Measurements from ENCODE around the gene SH2D1B. TPM values are rescaled to one million over a fixed set of nuclear protein-coding genes. Genes with fewer than 3 reads are reported as not detected.

SH2D1B gene
- total and polyA plus RNA-seq, 10 of the 15 experiments (the other 5 are each of a cell fraction or from before 2014, with no cell fraction given), result 0.18 TPM; not detected in 9

DNA sequence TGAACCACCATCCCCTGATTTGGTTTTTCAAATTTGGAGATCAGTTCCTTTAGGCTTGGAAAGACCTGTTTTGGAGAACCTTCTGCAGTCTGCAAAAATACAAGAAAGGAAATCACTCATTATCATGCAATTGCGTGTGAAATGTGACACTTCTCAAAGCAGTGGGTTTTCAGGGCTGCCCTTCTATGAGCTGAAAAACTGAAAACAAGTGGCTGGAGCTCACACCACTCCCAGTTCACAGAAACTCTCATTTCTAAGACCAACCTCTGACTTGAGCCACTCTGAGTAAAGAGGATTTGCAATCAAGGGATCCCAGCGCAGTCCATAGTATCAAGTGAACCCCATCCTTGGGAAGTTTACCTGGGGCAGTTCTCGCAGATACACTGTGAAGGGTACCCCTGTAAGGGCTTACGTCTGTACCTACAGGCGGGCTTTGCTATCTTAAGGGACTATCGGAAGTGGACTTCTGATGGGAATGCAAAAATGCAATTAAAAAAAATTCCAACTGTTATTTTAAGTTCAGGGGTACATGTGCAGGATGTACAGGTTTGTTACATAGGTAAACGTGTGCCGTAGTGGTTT lies 12.8 kb downstream of the SH2D1B start:
- no peak for DNase-seq (ENCODE audit: low read depth, low spot score)
- H3K9me3 ChIP-seq (replicated peaks; ENCODE audit: control insufficient read depth, insufficient read depth, low read length), result no peaks in the 10 kb centered on the region
- H2AFZ ChIP-seq (ENCODE audit: control insufficient read depth, low read depth, low read length), result no peak overlapping the region
- no peak for ATAC-seq
- no peak for FAIRE-seq
- intact Hi-C loops (cut with micrococcal nuclease; ENCODE audit: unreplicated experiment), result no loop called here
- H3K27ac ChIP-seq (ENCODE audit: control insufficient read depth, insufficient read depth), result no peak overlapping the region
- no peaks in the 10 kb centered on the region for H3K79me2 ChIP-seq (ENCODE audit: control insufficient read depth, insufficient read depth, low read length)
- H3K27me3 ChIP-seq (replicated peaks in 1 of 2; ENCODE audit: control insufficient read depth in 2 of 2, insufficient read depth in 2 of 2, low read length in 1 of 2), result peaks cover 0 to 5% of the 10 kb centered on the region in 2 experiments; a peak in 3 of 4 replicates
- SMC1A ChIA-PET (ENCODE audit: uncharacterized antibody, unreplicated experiment), result interaction anchor here (0.5 to 1.6 kb wide), 3 partner anchors 8 to 69 kb away, joined by 3 read pairs; no protein-coding TSS in a partner anchor
- POLR2A ChIA-PET, result interaction anchor here (1.1 kb wide), 1 partner anchor 57 kb away, joined by 3 read pairs; no protein-coding TSS in a partner anchor
- 52% methylated on average over 8 of the region's 8 CpGs for WGBS (ENCODE audit: insufficient coverage, insufficient replicate concordance, low lambda C conversion rate, missing lambda C conversion rate)
- in situ Hi-C loops (cut with MboI), result no loop called here
- CTCF ChIA-PET, result interaction anchor here (0.9 to 3.1 kb wide), 2 partner anchors 9 to 41 kb away, joined by 3 to 11 read pairs; no protein-coding TSS in a partner anchor
- H4K20me1 ChIP-seq (ENCODE audit: control insufficient read depth, insufficient read depth), result no peaks in the 10 kb centered on the region
- H3K4me1 ChIP-seq (ENCODE audit: control insufficient read depth, insufficient read depth, low read length), result no peaks in the 10 kb centered on the region
- RAD21 ChIA-PET (ENCODE audit: unreplicated experiment), result no interaction called here
- H3K4me2 ChIP-seq (ENCODE audit: control insufficient read depth, insufficient read depth), result no peak overlapping the region
- no peak for TF ChIP-seq CBX5 (IDR thresholded peaks at IDR 0.05; ENCODE audit: low read depth)
- TF ChIP-seq NFIC (IDR thresholded peaks at IDR 0.05; ENCODE audit: low read depth, low read length), result no peak
- TF ChIP-seq YBX1 (IDR thresholded peaks at IDR 0.05), result no peak
- no peak for TF ChIP-seq SMAD5 (IDR thresholded peaks at IDR 0.05; ENCODE audit: low read depth)
- TF ChIP-seq IKZF1 (conservative IDR thresholded peaks at IDR 0.05), result no peak
- TF ChIP-seq, protein P1, sequence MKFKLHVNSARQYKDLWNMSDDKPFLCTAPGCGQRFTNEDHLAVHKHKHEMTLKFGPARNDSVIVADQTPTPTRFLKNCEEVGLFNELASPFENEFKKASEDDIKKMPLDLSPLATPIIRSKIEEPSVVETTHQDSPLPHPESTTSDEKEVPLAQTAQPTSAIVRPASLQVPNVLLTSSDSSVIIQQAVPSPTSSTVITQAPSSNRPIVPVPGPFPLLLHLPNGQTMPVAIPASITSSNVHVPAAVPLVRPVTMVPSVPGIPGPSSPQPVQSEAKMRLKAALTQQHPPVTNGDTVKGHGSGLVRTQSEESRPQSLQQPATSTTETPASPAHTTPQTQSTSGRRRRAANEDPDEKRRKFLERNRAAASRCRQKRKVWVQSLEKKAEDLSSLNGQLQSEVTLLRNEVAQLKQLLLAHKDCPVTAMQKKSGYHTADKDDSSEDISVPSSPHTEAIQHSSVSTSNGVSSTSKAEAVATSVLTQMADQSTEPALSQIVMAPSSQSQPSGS (IDR thresholded peaks at IDR 0.05; ENCODE audit: low read length), result no peak
- no peak for TF ChIP-seq YY1 (IDR thresholded peaks at IDR 0.05; ENCODE audit: low read depth, low read length)
- TF ChIP-seq FOXM1 (IDR thresholded peaks at IDR 0.05; ENCODE audit: low read depth, low read length), result no peak
- TF ChIP-seq, protein P2, sequence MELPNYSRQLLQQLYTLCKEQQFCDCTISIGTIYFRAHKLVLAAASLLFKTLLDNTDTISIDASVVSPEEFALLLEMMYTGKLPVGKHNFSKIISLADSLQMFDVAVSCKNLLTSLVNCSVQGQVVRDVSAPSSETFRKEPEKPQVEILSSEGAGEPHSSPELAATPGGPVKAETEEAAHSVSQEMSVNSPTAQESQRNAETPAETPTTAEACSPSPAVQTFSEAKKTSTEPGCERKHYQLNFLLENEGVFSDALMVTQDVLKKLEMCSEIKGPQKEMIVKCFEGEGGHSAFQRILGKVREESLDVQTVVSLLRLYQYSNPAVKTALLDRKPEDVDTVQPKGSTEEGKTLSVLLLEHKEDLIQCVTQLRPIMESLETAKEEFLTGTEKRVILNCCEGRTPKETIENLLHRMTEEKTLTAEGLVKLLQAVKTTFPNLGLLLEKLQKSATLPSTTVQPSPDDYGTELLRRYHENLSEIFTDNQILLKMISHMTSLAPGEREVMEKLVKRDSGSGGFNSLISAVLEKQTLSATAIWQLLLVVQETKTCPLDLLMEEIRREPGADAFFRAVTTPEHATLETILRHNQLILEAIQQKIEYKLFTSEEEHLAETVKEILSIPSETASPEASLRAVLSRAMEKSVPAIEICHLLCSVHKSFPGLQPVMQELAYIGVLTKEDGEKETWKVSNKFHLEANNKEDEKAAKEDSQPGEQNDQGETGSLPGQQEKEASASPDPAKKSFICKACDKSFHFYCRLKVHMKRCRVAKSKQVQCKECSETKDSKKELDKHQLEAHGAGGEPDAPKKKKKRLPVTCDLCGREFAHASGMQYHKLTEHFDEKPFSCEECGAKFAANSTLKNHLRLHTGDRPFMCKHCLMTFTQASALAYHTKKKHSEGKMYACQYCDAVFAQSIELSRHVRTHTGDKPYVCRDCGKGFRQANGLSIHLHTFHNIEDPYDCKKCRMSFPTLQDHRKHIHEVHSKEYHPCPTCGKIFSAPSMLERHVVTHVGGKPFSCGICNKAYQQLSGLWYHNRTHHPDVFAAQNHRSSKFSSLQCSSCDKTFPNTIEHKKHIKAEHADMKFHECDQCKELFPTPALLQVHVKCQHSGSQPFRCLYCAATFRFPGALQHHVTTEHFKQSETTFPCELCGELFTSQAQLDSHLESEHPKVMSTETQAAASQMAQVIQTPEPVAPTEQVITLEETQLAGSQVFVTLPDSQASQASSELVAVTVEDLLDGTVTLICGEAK (IDR thresholded peaks at IDR 0.05; ENCODE audit: borderline replicate concordance), result no peak
- TF ChIP-seq RCOR1 (conservative IDR thresholded peaks at IDR 0.05; ENCODE audit: low read depth, low read length), result no peak
- no peak for TF ChIP-seq HDGF (IDR thresholded peaks at IDR 0.05)
- TF ChIP-seq, protein P3, sequence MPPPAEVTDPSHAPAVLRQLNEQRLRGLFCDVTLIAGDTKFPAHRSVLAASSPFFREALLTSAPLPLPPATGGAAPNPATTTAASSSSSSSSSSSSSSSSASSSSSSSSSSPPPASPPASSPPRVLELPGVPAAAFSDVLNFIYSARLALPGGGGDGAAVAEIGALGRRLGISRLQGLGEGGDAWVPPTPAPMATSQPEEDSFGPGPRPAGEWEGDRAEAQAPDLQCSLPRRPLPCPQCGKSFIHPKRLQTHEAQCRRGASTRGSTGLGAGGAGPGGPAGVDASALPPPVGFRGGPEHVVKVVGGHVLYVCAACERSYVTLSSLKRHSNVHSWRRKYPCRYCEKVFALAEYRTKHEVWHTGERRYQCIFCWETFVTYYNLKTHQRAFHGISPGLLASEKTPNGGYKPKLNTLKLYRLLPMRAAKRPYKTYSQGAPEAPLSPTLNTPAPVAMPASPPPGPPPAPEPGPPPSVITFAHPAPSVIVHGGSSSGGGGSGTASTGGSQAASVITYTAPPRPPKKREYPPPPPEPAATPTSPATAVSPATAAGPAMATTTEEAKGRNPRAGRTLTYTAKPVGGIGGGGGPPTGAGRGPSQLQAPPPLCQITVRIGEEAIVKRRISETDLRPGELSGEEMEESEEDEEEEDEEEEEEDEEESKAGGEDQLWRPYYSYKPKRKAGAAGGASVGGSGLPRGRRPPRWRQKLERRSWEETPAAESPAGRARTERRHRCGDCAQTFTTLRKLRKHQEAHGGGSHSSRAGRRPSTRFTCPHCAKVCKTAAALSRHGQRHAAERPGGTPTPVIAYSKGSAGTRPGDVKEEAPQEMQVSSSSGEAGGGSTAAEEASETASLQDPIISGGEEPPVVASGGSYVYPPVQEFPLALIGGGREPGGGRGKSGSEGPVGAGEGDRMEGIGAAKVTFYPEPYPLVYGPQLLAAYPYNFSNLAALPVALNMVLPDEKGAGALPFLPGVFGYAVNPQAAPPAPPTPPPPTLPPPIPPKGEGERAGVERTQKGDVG (CRISPR knock-in tag; IDR thresholded peaks at IDR 0.05), result no peak
- no peaks in the 10 kb centered on the region for H3K36me3 ChIP-seq (ENCODE audit: control insufficient read depth in 2 of 2, insufficient read depth in 2 of 2, low read length in 1 of 2)
- no TSS peak for BruUV-seq (replicated peaks)
- H3K9ac ChIP-seq (ENCODE audit: control insufficient read depth, insufficient read depth, low read length), result no peak overlapping the region
- H3K4me3 ChIP-seq, result no peak overlapping the region
